Melanocyte of skin (primary cell): ENCODE results near the gene ACSS2. TPM values are rescaled to one million over a fixed set of nuclear protein-coding genes. Genes with fewer than 3 reads are reported as not detected.

Experiments
- total RNA-seq, 2 donors: library from RNA; depleted of rRNA; stranded (reverse); fragments of >200 nt; gene quantifications; 2 replicates each; pipeline ENCODE4 v1.2.3, GENCODE V29; 2012

The ACSS2 gene, protein sequence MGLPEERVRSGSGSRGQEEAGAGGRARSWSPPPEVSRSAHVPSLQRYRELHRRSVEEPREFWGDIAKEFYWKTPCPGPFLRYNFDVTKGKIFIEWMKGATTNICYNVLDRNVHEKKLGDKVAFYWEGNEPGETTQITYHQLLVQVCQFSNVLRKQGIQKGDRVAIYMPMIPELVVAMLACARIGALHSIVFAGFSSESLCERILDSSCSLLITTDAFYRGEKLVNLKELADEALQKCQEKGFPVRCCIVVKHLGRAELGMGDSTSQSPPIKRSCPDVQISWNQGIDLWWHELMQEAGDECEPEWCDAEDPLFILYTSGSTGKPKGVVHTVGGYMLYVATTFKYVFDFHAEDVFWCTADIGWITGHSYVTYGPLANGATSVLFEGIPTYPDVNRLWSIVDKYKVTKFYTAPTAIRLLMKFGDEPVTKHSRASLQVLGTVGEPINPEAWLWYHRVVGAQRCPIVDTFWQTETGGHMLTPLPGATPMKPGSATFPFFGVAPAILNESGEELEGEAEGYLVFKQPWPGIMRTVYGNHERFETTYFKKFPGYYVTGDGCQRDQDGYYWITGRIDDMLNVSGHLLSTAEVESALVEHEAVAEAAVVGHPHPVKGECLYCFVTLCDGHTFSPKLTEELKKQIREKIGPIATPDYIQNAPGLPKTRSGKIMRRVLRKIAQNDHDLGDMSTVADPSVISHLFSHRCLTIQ
- 10 to 100 TPM; 36.6 to 48.2 TPM for total RNA-seq

DNA sequence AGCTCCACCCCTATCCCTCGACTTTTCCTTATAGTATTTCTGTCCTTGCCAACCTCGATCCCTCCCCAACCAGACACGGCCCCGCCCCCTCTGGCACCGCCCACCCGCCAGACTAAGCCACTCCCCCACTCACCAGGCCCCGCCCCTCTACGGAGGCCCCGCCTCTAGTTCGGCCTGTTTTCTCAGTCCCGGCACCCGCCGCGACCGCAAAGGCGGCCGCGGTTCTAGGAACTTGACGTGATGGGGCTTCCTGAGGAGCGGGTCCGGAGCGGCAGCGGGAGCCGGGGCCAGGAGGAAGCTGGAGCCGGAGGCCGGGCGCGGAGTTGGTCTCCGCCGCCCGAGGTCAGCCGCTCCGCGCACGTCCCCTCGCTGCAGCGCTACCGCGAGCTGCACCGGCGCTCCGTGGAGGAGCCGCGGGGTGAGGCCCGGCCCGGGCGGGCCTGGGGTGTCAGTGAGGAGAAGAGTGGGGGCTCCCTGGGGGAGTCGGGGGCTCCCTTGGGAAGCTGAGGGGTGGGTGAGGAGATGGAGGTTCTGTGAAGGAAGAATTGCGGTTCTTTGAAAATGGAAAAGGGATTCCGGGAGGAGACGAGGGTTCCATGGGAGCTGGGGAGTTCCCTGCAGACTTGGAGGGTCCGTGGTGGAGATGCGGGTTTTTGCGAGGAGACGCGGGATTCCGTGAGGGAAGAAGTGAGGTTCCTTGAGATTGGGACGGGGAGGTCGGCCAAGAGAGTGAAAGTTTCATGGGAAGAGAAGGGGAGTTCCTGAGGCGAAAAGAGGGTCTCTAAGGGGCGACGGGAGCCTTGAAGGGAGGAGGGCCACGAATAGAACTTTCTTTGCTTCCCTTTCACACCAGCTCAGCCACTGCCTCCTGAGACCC, at the start of gene ACSS2:
Gene ACSS2 (plus strand): TSS at position 207 of the 877 bp plus-strand sequence. CDS start 34 bp downstream, at position 241.

DNA sequence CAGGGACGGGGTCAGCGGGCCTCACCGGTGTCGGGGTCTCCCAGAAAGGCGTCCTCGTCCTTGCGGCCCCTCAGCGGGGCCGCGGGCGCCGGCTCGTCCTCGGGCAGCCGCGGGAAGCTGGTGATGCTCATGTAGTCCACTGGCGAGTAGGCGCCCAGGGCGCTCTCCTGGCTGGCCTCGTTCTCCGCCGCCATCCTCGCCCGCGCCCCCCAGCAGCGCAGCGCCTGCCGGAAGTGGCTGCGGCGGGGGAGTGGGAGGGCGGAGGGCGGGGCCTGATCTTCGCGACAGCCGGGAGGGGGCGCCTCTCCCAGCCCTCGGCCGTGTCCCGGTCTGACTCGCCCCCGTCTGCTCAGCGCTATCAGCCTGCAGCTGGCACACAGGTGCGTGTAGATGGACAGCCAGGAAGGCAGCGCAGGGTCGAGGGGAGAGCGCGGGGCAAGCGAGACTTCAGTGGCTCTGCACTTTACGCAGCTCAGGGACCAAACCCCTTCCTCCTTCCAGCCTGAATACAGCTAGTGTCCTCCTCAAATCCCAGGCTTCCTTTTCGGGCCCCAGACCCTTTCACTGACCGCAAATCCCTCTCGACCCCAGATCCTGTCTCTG, 3.7 kb upstream of the ACSS2 start, which contains the start of gene GGT7:
Gene GGT7 (minus strand): TSS at position 235 of the 603 bp plus-strand sequence. CDS start 41 bp downstream, at position 194.

DNA sequence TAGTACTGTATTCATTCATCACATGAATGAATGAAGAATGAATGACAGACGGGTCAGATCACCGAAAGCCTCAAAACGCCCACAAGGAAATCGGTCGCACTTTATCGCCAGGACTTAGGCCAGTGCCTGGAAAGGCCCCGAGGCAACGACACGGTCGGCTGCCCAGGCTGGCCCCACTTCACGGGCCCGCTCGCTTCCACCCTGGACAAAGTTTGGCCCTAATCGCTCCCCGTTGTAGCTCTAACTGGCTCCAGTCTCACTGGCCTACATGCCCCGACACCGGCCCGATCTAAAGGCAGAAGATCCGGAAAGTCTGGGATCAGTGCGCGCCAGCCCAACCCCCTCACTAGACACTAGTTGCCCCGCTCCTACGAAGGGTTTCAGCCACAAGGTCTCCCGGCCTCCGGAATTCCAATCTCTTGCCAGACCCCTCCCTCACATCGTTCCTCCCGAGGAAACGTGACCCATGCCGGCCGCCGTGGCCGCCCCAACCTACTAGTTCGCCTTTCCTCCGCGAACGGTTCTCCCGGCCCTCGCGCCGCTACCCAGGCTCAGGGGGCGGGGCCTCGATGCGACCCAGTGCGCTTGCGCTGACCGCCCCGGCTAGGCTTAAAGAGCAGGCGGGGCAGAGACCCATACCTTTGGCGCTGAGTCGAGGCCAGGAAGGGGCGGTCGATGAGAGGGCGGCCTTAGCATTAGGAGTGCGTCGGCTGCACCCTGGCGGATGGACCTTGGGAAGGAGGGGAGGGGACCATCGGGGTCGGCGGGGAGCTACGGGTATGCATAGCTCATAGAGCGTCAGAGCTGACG, 79.0 kb downstream of the ACSS2 start, which contains the start of the genes GSS and MYH7B:
Gene GSS (minus strand): TSS at position 576 of the 810 bp plus-strand sequence. CDS start 3,954 bp downstream, outside the sequence.
Gene MYH7B (plus strand): TSS at position 638 of the 810 bp plus-strand sequence. CDS start 22,138 bp downstream, outside the sequence.

Other genes with a start within 250 kb of the ACSS2 start
- 10 to 100 TPM; 13.8 to 15.7 TPM for gene PIGU, start 199.5 kb upstream of the ACSS2 start, total RNA-seq
- 1 to 10 TPM; 3.0 to 8.9 TPM for gene TP53INP2, start 172.3 kb upstream of the ACSS2 start, total RNA-seq
- gene NCOA6, start 51.0 kb upstream of the ACSS2 start, total RNA-seq: 1 to 10 TPM; 8.6 to 10.0 TPM
- 1 to 10 TPM; 8.0 to 8.9 TPM for gene GGT7, start 3.8 kb upstream of the ACSS2 start, total RNA-seq
- 10 to 100 TPM; 71.9 to 78.6 TPM for gene GSS, start 79.2 kb downstream of the ACSS2 start, total RNA-seq
- under 1 TPM in 1 of 2 donors, not detected in 1; under 0.01 TPM for gene MYH7B, start 79.3 kb downstream of the ACSS2 start, total RNA-seq
- gene TRPC4AP, start 216.2 kb downstream of the ACSS2 start, total RNA-seq: 10 to 100 TPM; 66.9 to 75.0 TPM